NCI-H1694 treated with DMSO at 0.1 percent for 48 hours (cell line): ENCODE results near the gene CDCA7L.
"Not testable (repeated sequence)": the region's sequence is repeated elsewhere in the genome, so short reads cannot be mapped to it uniquely, and the experiment has no call there.

Source experiments
- DNase-seq: peaks from one replicate; lab custom pipeline; 2025; lab: John Stamatoyannopoulos, UW

Gene CDCA7L

GRCh38 chr7:21903020-21903786 is 42.5 kb downstream of the CDCA7L start:
- DNase-seq, result no peak

GRCh38 chr7:21902240-21902639 is 43.5 kb downstream of the CDCA7L start:
- no peak for DNase-seq

- DNase-seq, result no peak
Measured at GRCh38 chr7:21898265-21898930, 47.3 kb downstream of the CDCA7L start.

- no peak for DNase-seq
Measured at GRCh38 chr7:21893401-21893800, 52.3 kb downstream of the CDCA7L start.

DNA sequence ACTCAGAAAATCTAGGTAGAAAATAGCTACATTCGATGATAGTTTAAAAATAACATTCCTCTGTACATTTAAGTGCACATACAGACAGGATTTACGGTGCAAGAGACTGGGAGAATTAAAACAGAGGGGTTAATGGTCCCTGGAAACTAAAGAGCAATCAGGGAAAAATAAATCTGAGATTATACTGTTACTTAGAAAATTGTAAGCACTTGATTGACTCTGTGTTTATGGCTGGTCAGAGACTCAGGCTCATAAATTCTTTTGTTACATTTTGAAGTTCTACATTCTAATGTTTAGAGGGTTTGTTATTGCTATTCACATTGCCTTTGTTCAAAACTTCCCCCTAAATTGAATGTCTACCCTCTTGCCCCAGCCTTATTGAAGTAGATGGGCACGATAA is 54.4 kb downstream of the CDCA7L start:
- no peak for DNase-seq

GRCh38 chr7:21887779-21888178 is 57.9 kb downstream of the CDCA7L start:
- DNase-seq, result no peak

GRCh38 chr7:21887353-21887752 is 58.3 kb downstream of the CDCA7L start:
- no peak for DNase-seq

- no peak for DNase-seq
Measured at GRCh38 chr7:21886396-21886795, 59.3 kb downstream of the CDCA7L start.

DNA sequence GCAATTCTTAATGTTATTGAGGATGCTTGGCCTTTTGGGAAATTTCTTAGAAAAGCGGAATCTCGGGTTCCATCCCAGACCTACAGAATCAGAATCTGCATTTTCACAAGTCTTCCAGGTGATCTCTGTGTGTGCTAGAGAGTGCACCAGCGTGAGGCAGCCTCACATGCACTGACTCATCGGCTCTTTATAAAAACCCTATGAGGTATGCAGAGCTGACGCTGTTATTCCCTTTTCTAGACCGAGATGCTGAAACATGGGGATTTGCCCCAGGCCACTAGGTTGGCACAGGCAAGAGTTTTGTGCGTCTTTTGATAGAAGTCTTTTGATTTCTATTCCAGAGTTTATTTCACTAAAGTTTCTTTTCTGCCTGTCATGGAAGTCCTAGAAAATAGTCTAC is 61.2 kb downstream of the CDCA7L start:
- no peak for DNase-seq

- DNase-seq, result not testable (repeated sequence)
Measured at GRCh38 chr7:21883501-21883900, 62.2 kb downstream of the CDCA7L start.

GRCh38 chr7:21883069-21883468 is 62.6 kb downstream of the CDCA7L start:
- DNase-seq, result no peak

GRCh38 chr7:21869785-21870402 is 75.8 kb downstream of the CDCA7L start:
- no peak for DNase-seq

DNA sequence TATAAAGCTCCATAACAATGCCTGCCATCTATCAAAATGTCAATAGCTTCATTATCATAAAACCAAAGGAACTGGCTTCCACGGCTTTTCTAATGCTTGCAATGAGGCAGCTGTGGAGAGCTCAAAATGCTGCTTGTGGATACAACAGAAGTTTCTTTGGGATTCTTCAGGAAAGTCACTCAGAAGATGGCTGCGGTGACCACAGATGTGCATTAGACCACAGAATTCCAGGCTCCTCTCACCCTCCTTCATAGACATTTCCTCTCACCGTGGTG is 77.2 kb downstream of the CDCA7L start:
- DNase-seq, result no peak

- no peak for DNase-seq
Measured at GRCh38 chr7:21867816-21868575, 77.7 kb downstream of the CDCA7L start.

GRCh38 chr7:21867226-21867625 is 78.5 kb downstream of the CDCA7L start:
- no peak for DNase-seq

- no peak for DNase-seq
Measured at GRCh38 chr7:21866731-21867130, 79.0 kb downstream of the CDCA7L start.

DNA sequence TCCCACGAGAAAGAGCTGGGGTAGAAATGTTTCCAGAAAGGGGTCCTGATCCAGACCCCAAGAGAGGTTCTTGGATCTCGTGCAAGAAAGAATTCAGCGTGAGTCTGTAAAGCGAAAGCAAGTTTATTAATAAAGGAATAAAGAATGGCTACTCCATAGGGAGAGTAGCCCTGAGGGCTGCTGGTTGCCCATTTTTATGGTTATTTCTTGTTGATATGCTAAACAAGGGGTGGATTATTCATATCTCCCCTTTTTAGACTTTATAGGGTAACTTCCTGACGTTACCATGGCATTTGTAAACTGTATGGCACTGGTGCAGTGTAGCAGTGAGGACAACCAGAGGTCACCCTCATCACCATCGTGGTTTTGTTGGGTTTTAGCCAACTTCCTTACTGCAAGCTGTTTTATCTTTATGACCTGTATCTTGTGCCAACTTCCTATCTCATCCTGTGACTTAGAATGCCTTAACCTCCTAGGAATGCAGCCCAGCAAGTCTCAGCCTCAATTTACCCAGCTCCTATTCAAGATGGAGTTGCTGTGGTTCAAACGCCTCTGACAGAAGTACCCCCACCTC is 80.0 kb downstream of the CDCA7L start:
- DNase-seq, result not testable (repeated sequence)

GRCh38 chr7:21851559-21851967 is 94.1 kb downstream of the CDCA7L start:
- no peak for DNase-seq
